Activated gamma-delta T cell treated with anti-CD3 and anti-CD28 coated beads, Interleukin-2, amount 50 U/mL, for 16 hours (primary cell): ENCODE data around the gene ACAN.

Experiments
- DNase-seq: peaks from one replicate; pipeline ENCODE4 v3.0.0-alpha.2; 2020; ENCODE audit warnings: low read depth

The ACAN gene

GRCh38 chr15:88802250-88802990 is 816 bp upstream of the ACAN start:
- no peak for DNase-seq

GRCh38 chr15:88802991-88803240 is 320 bp upstream of the ACAN start:
- DNase-seq = no peak

- no peak for DNase-seq
Observed at GRCh38 chr15:88803920-88804247, 648 bp downstream of the ACAN start.

GRCh38 chr15:88804257-88804656 is 1.0 kb downstream of the ACAN start:
- DNase-seq = no peak

GRCh38 chr15:88805031-88805780 is 2.0 kb downstream of the ACAN start:
- no peak for DNase-seq

- no peak for DNase-seq
Observed at GRCh38 chr15:88810446-88810845, 7.2 kb downstream of the ACAN start.

GRCh38 chr15:88812133-88812532 is 8.9 kb downstream of the ACAN start:
- DNase-seq = no peak

GRCh38 chr15:88813960-88814359 is 10.7 kb downstream of the ACAN start:
- DNase-seq = no peak

- DNase-seq = no peak
Observed at GRCh38 chr15:88814393-88814792, 11.2 kb downstream of the ACAN start.

GRCh38 chr15:88818920-88819319 is 15.7 kb downstream of the ACAN start:
- no peak for DNase-seq

GRCh38 chr15:88821993-88822392 is 18.8 kb downstream of the ACAN start:
- DNase-seq = no peak

GRCh38 chr15:88828791-88829190 is 25.6 kb downstream of the ACAN start:
- DNase-seq = no peak

- DNase-seq = no peak
Observed at GRCh38 chr15:88830016-88830415, 26.8 kb downstream of the ACAN start.

- no peak for DNase-seq
Observed at GRCh38 chr15:88832820-88833730, 29.8 kb downstream of the ACAN start.

GRCh38 chr15:88833731-88834100 is 30.5 kb downstream of the ACAN start:
- no peak for DNase-seq

- DNase-seq = no peak
Observed at GRCh38 chr15:88834211-88834812, 31.1 kb downstream of the ACAN start.

- DNase-seq = no peak
Observed at GRCh38 chr15:88835119-88835518, 31.9 kb downstream of the ACAN start.

- no peak for DNase-seq
Observed at GRCh38 chr15:88835646-88836045, 32.4 kb downstream of the ACAN start.

- no peak for DNase-seq
Observed at GRCh38 chr15:88838667-88839066, 35.4 kb downstream of the ACAN start.

- DNase-seq = no peak
Observed at GRCh38 chr15:88839146-88839545, 35.9 kb downstream of the ACAN start.

GRCh38 chr15:88839961-88840360 is 36.7 kb downstream of the ACAN start:
- no peak for DNase-seq

GRCh38 chr15:88841236-88841635 is 38.0 kb downstream of the ACAN start:
- no peak for DNase-seq

GRCh38 chr15:88842156-88842555 is 38.9 kb downstream of the ACAN start:
- no peak for DNase-seq
